Measurements from ENCODE around the gene KCNQ5.

KCNQ5 gene

DNA sequence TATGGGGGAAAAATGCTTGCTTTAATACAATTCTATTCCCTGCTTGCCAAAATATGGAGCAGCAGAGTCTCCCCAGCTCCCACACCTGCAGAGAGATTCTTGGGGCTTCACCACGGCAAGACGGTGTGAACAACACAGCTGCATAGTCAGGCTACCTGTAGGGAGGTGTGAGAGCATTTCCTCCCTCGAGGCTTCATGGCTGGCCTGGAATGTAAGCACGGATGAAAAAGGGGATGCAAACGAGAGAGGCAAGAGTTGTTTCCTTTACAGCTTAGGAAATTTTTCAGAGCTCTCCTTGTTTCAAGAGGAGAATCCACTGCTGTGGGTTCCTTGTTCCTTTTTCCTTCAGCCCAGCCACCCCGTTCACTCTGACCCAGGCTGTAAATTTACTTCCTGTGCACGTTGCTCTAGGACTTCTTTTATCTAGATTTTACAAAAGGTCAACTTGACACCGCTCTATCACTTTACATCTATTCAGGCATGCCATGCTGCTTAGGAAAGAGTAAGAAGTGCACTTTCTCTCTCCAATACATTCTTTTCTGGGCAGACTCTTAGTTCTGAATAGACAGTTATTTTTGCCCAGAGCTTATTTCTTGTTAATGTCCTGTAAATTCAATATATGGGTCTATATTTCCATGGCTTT is 406.4 kb downstream of the KCNQ5 start:
- DNase-seq, result peak; percentile 59

DNA sequence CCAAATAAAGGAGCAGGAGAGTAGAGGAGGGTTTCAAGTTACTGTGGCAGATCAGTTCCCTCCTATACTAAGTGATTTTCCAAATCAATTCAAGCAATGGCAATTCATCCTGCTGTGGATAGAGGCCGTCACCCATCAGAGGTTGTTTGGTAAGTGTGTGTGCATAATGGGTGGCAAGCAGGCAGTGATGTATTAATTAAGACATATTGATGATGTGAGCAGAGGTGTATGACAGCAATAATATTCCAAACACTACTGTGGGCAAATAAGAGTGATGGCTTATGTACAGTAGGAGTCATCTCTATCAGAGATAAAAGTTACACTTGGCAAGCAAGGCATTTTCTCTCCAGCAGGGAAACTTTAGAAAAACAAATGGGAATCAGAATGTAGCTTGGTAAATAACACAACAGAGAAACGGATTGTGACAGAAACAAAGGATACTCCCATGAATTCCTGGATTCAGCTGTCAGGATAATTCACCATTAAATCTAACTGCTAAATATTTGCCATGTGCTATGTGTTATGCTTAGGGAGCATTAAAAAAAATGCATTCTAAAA is 407.1 kb downstream of the KCNQ5 start:
- no peak for DNase-seq

DNA sequence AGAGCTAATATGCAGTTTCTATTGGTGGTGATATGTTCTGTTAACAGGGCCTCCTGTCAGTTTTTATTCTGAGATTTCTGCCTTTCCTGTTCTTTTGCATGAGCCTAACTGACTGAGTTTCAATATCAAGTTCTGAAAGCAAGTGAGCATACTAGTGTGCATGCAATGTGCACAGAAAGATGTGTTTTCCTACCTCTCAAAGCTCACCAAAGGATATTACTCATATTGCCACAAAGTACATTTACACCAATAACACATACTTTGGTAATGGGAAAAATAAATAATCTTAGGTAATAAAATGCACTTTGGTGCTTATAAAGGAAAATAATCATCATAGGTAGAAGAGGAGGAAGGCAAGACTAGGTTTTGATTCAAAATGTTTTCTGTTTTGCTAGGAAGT is 408.4 kb downstream of the KCNQ5 start:
- DNase-seq, result no peak

DNA sequence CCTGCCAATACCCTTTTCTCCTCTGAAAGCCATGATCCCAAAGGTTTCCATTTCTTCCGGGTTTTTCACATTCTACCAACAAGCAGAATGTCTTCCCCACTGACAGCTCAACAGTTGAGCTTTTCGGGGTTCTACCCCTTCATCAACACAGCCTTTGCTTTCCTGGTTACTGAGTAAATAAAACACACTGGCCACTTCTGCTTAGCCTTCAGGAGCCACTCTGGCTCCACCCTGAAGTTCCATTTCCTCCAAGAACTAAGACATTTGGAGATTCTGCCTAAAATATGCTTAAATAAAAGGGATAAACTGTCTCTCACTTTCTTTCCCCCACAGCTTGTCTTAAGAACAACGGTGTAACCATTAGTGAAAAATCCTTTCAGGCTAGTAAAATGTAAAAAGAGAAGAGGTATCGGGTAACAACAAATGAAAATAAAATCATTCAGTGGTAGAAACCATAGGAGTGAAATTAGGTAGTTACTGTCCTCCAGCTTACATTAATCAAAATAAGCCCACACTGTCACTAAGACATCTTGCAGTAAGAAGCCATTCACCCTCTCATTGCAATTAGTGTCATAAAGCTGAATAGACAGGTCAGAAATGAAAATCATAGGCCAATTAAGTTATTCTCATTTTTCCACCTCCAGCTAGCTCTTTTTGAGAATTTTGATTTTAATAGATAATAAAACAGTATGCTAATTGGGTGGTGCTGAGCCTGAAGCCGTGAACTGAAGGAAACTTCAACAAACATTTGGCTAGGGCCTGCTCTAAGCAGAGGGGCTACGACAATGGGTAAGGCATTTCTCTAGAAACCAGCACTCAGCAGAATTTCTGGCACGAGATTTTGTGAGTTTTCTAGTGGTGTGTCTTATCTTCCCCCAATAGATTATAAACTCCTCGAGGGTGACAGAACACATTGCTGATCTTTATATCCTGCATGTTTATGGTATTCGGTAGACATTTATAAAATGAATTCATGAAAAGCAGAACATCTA is 409.2 kb downstream of the KCNQ5 start:
- no peak for DNase-seq

DNA sequence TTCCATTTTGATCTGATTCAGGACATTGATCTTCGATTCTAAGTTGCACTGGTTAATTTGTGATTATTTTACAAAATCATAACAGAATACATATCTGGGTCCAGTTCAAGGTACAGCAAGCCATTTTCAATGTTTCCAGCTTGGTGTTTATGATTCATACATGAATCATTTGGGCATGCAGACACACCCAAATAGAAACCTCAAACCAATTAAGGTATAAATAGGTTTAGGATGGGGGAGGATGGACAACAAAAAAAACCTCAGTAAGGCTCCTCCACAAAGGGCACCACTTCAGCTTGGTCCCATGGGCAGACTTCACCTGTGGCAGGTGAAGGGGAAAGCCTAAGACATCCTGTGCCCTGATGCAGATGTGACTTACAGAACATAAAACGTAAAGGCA is 410.7 kb downstream of the KCNQ5 start:
- DNase-seq, result no peak

DNA sequence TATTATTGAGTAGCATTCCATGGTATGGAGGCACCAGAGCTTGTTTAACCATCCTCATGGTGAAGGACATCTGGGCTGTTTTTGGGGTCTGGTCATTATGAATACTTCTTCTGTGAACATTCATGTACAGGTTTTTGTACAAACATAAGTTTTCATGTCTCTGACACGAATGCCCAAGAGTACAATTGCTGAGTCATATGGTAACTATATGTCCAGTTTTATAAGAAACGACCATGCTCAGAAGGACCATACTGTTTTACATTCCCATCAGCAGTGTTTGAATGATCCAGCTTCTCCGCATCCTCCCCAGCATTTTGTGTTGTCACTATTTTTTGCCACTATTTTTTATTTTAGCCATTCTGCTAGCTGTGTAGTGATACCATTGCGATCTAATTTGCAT is 414.8 kb downstream of the KCNQ5 start:
- DNase-seq, result no peak

DNA sequence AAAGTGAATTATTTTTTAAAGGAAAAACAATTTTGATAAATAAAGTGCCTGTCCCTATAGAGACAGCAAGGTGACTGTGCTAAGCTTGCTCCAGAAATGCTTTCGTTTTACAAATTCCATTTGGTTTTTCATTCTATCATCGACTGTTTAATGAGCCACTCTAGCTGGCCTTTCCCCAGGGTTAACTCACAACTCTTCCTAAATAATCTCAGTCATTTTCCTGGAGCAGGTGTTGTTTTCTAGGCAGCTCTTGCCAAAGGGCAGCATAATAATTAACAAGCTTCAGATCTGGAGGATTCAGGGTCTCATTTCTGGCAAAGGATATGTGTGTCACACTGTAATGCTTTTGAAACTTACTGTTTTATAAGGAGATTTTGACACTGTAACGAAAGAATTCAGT is 419.2 kb downstream of the KCNQ5 start:
- DNase-seq, result no peak

DNA sequence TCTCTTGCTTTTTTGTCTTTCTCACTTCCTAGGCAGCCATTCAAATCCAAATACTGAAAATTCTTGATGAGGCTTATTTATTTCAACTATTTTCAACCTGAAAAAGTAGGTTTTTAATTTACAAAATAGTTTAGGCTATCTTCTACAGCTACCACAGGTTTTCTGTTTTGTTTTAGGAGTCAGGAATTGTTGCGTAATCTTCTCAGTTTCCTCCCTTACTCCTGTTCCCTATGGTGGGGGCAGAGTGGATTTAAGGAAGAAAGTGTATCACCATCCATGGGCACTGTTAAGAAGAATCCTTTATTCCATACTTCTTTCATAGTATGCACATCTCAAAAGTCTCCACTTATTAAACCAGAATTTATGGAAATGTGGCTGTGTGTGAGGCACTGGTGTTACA is 421.0 kb downstream of the KCNQ5 start:
- DNase-seq, result no peak

DNA sequence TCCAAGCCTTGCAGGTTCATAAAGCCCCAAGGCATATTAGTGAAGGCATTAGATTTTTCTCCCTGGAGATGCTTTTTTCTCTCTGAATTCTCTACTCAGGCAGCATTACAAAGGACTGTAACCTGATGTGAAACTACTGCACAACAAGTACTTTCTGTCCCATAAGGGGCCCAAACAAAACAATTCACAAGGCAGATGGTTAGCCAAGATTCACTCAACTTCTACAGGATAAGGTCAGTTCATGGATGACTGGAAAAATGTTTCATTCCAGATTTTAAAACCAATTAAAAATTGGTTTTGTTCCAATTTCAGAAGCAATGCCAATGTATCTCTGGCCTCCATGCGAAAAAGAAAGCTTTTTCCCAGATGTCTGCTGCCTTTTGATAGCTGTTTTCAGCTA is 421.6 kb downstream of the KCNQ5 start:
- no peak for DNase-seq

DNA sequence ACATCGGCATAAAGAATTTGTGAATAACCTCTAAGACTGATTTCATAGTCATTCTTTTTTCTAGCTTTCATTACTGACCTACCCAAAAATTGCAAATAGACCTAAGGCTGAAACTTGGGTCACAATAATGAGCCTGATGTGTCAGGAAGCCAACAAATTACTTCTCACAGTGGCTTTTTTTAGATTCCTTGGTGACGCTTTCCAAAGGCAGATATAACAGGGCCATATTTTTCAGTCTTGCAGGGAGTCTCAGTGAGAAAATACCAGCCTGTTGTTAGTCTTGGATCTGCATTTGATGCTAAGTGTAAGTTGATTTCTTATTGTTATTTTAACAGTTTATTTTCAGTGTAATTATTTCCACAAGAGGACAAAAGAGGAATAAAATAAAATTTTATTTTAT is 423.7 kb downstream of the KCNQ5 start:
- no peak for DNase-seq

DNA sequence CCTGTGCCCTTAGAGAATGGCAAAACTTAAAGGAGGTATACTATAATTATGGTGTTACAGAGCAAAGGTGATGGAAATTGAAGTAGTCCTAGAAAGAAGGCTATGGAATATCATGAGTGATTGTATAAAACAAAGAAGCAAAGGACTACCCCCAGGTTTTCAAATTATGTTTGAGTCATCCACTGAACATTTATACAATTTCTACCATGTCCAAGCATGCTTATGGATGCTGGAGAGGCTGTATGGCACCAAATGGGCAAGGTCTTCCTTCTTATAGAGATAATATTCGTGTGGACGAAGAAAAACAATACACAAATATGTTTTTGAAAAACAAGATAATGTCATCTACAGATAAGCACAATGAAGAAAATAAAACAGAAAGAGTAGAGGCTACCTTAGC is 425.9 kb downstream of the KCNQ5 start:
- DNase-seq, result no peak

DNA sequence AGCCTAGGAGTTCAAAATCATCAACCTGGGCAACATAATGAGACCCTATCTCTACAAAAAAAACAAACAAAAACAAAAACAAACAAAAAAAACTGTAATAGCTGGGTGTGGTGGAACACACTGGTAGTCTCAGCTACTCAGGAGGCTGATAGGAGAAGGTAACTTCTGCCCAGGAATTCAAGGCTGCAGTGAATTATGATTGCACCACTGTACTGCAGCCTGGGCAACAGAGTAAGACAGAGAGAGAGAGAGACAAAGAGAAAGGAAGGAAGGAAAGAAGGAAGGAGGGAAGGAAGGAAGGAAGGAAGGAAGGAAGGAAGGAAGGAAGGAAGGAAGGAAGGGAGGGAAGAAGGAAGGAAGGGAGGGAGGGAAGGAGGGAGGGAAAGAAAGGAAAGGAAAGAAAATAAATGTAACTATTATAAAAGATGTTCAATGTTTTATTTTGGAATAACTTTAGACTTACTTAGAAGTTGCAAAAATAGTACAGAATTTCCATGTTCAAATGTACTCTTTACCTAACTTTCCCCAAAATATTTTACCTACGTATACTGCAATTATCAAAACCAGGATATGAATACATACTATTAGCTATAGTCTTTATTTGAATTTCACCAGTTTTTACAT is 428.2 kb downstream of the KCNQ5 start:
- DNase-seq, result no peak

DNA sequence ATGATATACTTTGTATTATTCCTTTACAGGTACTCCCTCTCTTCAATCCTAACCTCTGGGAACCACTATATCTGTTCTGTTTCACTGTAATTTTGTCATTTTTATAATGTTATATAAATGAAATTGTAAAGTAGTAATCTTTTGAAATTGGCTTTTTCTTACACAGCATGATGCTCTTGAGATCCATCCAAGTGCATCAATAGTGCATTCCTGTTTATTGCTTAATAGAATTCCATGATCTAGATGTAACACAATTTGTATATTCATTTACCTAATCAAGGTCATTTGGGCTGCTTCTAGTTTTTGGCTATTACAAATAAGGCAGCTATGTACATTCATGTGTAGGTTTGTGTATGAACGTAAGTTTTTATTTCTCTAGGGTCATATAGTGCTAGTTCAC is 428.8 kb downstream of the KCNQ5 start:
- DNase-seq, result no peak

DNA sequence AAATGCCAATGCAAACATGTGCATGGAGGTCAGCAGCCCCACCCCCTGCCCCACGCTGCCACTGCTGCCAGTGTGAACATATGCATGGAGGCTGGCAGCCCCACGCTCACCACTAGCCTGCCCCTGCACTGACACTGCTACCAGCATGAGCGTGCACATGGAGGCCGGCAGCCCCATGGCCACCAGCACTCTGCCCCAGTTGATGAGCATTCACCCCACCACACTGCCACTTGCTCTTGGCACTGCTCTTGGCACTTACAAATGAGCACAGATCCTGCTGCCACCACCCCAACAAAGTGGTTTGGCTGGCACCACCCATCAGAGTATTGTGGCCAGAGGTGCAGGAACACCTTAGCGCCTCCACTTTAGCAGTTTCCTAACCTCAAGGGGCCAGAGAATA is 429.3 kb downstream of the KCNQ5 start:
- no peak for DNase-seq

DNA sequence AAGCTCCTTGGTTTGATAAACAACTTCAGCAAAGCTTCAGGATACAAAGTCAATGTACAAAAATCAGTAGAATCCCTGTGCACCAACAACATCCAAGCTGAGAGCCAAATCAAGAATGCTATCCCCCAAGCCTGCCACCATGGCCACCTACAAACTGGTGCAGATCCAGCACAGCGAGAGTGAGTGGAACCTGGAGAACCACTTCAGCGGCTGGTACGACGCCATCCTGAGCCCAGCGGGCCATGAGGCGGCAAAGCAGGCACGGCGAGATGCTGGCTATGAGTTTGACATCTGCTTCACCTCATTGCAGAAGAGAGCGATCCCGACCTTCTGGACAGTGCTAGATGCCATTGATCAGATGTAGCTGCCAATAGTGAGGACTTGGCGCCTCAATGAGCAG is 433.1 kb downstream of the KCNQ5 start:
- no peak for DNase-seq

DNA sequence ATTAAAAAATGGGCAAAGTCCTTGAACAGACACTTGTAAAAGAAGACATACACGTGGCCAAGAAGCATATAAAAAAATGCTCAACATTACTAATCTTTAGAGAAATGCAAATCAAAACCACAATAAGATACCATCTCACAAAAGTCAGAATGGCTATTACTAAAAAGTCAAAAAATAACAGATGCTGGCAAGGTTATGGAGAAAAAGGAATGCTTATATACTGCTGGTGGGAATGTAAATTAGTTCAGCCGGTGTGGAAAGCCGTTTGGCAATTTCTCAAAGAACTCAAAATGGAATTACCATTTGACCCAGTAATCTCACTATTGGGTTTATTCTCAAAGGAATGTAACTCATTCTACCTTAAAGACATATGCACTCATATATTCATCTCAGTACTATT is 436.9 kb downstream of the KCNQ5 start:
- no peak for DNase-seq

DNA sequence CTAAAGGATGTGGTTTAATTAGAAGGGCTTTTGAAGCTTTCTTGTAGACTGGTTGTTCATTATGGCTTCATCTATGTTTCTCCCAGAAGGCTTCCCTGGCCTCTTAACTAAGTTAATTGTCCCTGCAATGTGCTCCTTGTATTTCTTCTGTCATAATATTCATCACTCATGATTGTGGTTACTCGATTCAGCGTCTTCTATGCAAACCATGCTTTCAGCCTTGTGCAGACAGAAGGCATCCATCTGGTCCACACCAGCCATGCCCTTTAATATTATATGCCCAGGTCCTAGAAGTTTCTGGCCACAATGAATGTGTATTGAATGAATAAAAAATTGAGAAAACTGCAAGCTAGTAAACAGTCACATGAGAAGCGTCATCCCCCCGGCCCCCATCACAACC is 440.3 kb downstream of the KCNQ5 start:
- DNase-seq, result no peak

DNA sequence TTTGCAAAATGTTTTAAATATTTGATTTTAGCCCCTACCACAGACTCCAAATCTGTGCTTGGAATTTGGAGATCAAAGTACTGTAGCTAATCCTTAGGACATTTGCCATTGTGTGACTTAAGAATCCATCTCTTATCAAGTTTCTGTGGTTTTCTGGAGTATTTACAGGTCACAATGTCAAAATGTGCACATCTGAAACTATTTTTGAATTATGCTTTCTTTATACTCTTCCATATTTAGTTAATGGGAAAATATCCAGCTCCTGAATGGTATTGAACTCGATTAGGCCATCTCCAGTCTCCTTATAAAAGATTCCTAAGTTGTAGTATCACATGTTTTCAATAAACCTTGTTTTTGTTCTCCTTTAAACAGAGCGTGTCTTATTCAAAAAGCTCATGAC is 441.0 kb downstream of the KCNQ5 start:
- DNase-seq, result no peak

DNA sequence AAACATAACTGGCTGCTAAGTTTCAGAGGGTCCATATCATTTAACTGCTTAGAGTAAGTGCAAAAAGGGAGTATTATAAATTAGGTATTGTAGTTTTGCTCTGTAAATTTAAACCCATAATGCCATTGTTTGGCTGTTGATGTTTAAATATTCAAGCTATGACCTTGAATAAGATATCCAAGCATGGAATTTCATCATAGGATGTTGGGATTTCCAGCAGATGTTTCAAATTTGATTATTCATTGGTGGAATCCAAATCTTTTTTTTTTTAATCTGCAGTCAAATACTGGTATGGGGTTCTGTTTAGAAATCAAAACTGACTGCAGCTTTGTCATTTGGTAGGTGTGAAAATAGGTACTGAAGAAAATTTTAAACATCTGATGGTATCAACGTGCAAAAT is 442.4 kb downstream of the KCNQ5 start:
- DNase-seq, result no peak

DNA sequence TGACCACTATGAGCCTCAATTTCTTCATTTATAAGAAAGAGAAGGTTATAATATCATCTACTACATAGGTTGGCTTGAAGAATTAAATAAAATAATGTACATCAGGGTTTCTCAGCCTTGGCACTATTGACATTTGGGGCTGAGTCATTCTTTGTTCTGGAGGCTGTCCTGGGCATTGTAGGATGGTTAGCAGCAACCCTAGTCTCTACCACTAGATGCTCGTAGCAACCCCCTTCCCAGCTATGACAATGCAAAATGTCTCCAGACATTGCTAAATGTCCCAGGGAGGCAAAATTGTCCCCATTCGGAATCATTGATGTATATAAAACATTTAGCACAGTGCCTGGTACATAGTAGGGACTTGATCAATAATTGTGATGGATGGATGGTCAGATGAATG is 451.4 kb downstream of the KCNQ5 start:
- no peak for DNase-seq

DNA sequence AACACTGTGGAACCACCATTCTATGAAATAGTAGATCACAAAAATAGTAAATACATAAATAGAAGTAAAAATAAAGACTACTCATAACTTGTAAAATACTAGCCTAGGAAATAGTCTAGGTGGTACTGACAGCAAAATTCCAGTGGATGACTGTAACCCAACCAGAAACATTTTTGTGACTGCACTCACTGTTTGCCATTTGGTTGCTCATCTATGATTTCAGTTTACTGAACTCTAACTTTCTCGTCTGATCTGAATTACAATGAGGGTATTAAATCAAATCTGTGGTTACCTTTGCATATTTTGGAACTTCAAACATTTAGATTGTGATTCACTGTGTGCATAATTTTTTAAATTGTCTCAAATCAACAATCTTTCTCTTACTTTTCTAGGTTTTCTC is 452.3 kb downstream of the KCNQ5 start:
- no peak for DNase-seq

DNA sequence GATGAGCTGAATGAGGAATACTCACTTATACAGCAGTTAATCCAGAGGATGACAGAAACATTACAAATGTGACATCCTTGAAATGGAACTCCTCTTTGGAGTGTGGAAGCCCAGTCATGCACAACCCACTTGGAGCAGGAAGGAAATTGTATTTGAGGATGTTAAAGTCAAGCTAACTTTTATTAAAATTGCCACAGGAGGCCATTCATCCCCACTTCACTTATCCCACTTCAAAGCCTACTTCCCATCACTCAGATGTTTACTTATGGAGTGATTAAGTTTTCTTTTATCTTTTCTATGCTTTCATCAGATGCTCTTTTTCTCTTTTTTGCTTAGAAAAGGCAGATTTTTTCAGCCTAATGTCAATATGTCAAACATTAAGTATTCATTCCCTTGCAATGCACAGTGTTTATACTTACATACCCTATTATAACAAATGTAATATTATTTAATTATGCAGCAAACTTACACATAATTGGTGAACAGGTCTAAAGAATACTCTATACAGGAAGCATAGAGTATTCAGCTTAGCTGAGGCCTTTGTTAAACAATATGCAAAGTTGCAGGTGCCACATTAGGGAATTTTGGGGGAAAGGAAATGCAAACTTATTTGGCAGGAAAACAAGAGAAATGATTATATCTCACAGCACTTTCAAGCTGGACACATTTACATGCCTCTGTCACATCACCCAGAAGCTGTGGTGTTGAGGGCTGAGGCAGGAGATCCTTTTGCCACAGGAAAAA is 454.5 kb downstream of the KCNQ5 start:
- no peak for DNase-seq

DNA sequence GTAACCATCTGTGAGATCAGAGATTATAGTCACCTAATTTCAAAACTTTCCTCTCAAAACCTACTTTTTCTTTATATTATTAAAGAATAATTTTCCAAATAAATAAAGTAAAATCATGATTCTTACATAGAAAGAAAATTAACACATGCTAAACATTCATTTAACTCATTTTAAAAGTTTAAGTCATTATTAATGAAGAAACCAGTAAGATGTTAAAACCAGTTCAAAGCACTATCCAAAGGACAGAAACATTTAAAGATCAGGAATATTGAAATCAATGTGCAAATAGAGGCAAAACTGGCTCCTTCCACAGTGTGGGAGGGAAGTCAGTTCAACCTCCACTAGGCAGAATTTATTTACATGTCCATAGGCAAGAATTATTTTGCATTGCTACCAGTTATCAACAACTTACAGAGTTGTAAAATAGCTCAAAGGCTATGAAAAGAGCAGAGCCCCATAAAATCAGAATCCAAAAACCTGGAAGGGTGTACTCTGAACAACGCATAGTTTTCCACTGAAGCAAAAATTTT is 456.5 kb downstream of the KCNQ5 start:
- DNase-seq, result no peak

Measured in islet precursor cell (in vitro differentiated cells).